Smooth muscle cell (in vitro differentiated cells): ENCODE measurements around the gene EBLN1. TPM values are rescaled to one million over a fixed set of nuclear protein-coding genes. Genes with fewer than 3 reads are reported as not detected.
"Not testable (repeated sequence)": the region's sequence is repeated elsewhere in the genome, so short reads cannot be mapped to it uniquely, and the experiment has no call there.

Experiments used
- DNase-seq: peaks from one replicate; lab custom pipeline; 2025; ENCODE audit not compliant: unreplicated experiment; lab: John Stamatoyannopoulos, UW
- H2AFZ ChIP-seq: fragments of 200-600 bp; sonication (generic); 2 replicates; pipeline ENCODE4 v1.6.0; 2016; ENCODE audit warnings: antibody characterized with exemption, low read depth, mild to moderate bottlenecking
- H3F3A ChIP-seq: fragments of 200-600 bp; sonication (generic); 2 replicates; pipeline ENCODE4 v1.6.0; 2017; ENCODE audit warnings: antibody characterized with exemption, low read depth
- H3K27ac ChIP-seq: fragments of 200-600 bp; sonication (generic); 2 replicates; pipeline ENCODE4 v1.5.1; 2016; ENCODE audit warnings: low read depth, mild to moderate bottlenecking
- H3K27me3 ChIP-seq: fragments of 200-600 bp; sonication (generic); 2 replicates; pipeline ENCODE4 v1.6.1; 2016; ENCODE audit warnings: low read depth, mild to moderate bottlenecking
- H3K36me3 ChIP-seq: fragments of 200-600 bp; sonication (generic); 2 replicates; pipeline ENCODE4 v1.5.1; 2016; ENCODE audit warnings: low read depth
- H3K4me1 ChIP-seq: fragments of 200-600 bp; sonication (generic); 2 replicates; pipeline ENCODE4 v1.5.1; 2016; ENCODE audit warnings: low read depth
- H3K4me2 ChIP-seq: fragments of 200-600 bp; sonication (generic); 2 replicates; pipeline ENCODE4 v1.6.0; 2016; ENCODE audit warnings: mild to moderate bottlenecking
- H3K4me3 ChIP-seq: fragments of 200-600 bp; sonication (generic); 2 replicates; pipeline ENCODE4 v1.5.1; 2016; ENCODE audit warnings: mild to moderate bottlenecking
- H3K79me2 ChIP-seq: fragments of 200-600 bp; sonication (generic); 2 replicates; pipeline ENCODE4 v1.6.0; 2016; ENCODE audit warnings: low read depth, mild to moderate bottlenecking
- H3K9ac ChIP-seq: fragments of 200-600 bp; sonication (generic); 2 replicates; pipeline ENCODE4 v1.6.0; 2016; ENCODE audit warnings: low read depth
- H3K9me3 ChIP-seq: fragments of 200-600 bp; sonication (generic); replicated peaks from 2 replicates; pipeline ENCODE4 v1.5.1; 2016; ENCODE audit warnings: low read depth
- H4K20me1 ChIP-seq: fragments of 200-600 bp; sonication (generic); 2 replicates; pipeline ENCODE4 v1.6.0; 2016; ENCODE audit warnings: low read depth
- CTCF ChIP-seq: fragments of 200-600 bp; sonication (generic); IDR thresholded peaks from 2 replicates; pipeline ENCODE4 v1.5.1; 2017; ENCODE audit warnings: borderline replicate concordance, mild to moderate bottlenecking, antibody characterized with exemption; ENCODE audit not compliant: insufficient read depth, poor library complexity, severe bottlenecking
- WGBS: methylation state at CpG from one replicate; pipeline ENCODE4 v1.1.7; 2016; ENCODE audit warnings: low lambda C conversion rate; 5-methylcytosine and 5-hydroxymethylcytosine counted together
- polyA plus RNA-seq: library from polyadenylated mRNA; unstranded; fragments of >200 nt; fragmentation: Nextera tagmentation; extraction: Ambion mirVana; gene quantifications from 2 replicates; pipeline ENCODE4 v1.2.1, GENCODE V29; 2016
- total RNA-seq: library from RNA; depleted of rRNA; stranded (reverse); fragments of >200 nt; gene quantifications from 2 replicates; pipeline ENCODE4 v1.2.3, GENCODE V29; 2014

Gene EBLN1
- total and polyA plus RNA-seq, 2 experiments from 2014 or later: not detected

- Histone ChIP-seq H3F3A (peaks cover 5% of the 10 kb centered on the region), H3K79me2 (no peaks in the 10 kb centered on the region), H3K4me1 (no peaks in the 10 kb centered on the region), H4K20me1 (no peaks in the 10 kb centered on the region), H3K4me3 (no peak overlapping the region), H3K9me3 (no peaks in the 10 kb centered on the region), H2AFZ (no peak overlapping the region), H3K27ac (no peak overlapping the region), H3K4me2 (no peak overlapping the region), H3K27me3 (no peaks in the 10 kb centered on the region), H3K36me3 (no peaks in the 10 kb centered on the region), H3K9ac (no peak overlapping the region)
- WGBS: 96% methylated on average over 2 of the region's 2 CpGs
- DNase-seq: no peak
- TF ChIP-seq CTCF: no peak
These were observed 8.8 kb upstream of the EBLN1 start for GRCh38 chr10:22226599-22226998.

GRCh38 chr10:22222236-22223190 is 4.7 kb upstream of the EBLN1 start:
- no peak overlapping the region for H3K27ac ChIP-seq
- H3K9me3 ChIP-seq: no peaks in the 10 kb centered on the region
- WGBS: 92% methylated on average over 5 of the region's 5 CpGs
- no peak overlapping the region for H2AFZ ChIP-seq
- no peaks in the 10 kb centered on the region for H4K20me1 ChIP-seq
- H3K27me3 ChIP-seq: no peaks in the 10 kb centered on the region
- TF ChIP-seq CTCF: no peak
- no peak overlapping the region for H3K4me2 ChIP-seq
- no peaks in the 10 kb centered on the region for H3F3A ChIP-seq
- no peak overlapping the region for H3K4me3 ChIP-seq
- H3K4me1 ChIP-seq: peaks cover 10% of the 10 kb centered on the region
- H3K36me3 ChIP-seq: no peaks in the 10 kb centered on the region
- DNase-seq: no peak
- no peak overlapping the region for H3K9ac ChIP-seq
- no peaks in the 10 kb centered on the region for H3K79me2 ChIP-seq

GRCh38 chr10:22219308-22219707 is 1.5 kb upstream of the EBLN1 start:
- H3K27ac ChIP-seq: no peak overlapping the region
- H3K4me1 ChIP-seq: peaks cover 10% of the 10 kb centered on the region
- no peak overlapping the region for H3K4me2 ChIP-seq
- H3F3A ChIP-seq: no peaks in the 10 kb centered on the region
- H4K20me1 ChIP-seq: no peaks in the 10 kb centered on the region
- DNase-seq: no peak
- H3K36me3 ChIP-seq: no peaks in the 10 kb centered on the region
- WGBS: 43% methylated on average over 1 of the region's 1 CpG
- no peak overlapping the region for H3K4me3 ChIP-seq
- no peak overlapping the region for H3K9ac ChIP-seq
- no peak for TF ChIP-seq CTCF
- no peak overlapping the region for H2AFZ ChIP-seq
- H3K9me3 ChIP-seq: no peaks in the 10 kb centered on the region
- H3K27me3 ChIP-seq: no peaks in the 10 kb centered on the region
- H3K79me2 ChIP-seq: no peaks in the 10 kb centered on the region

- Histone ChIP-seq H3F3A (no peaks in the 10 kb centered on the region), H3K4me3 (no peak overlapping the region), H4K20me1 (no peaks in the 10 kb centered on the region), H3K9ac (no peak overlapping the region), H3K36me3 (no peaks in the 10 kb centered on the region), H3K27me3 (no peaks in the 10 kb centered on the region), H3K9me3 (no peaks in the 10 kb centered on the region), H3K27ac (no peak overlapping the region), H3K79me2 (no peaks in the 10 kb centered on the region), H3K4me1 (peaks cover 10% of the 10 kb centered on the region), H3K4me2 (no peak overlapping the region), H2AFZ (no peak overlapping the region)
- WGBS: 81% methylated on average over 2 of the region's 2 CpGs
- no peak for DNase-seq
- TF ChIP-seq CTCF: no peak
These were observed 633 bp upstream of the EBLN1 start for GRCh38 chr10:22218448-22218847.

- not testable (repeated sequence) for H3K27me3 ChIP-seq, H3K36me3 ChIP-seq, H3K9ac ChIP-seq, H3K4me2 ChIP-seq, H2AFZ ChIP-seq, DNase-seq, H4K20me1 ChIP-seq, H3K9me3 ChIP-seq, H3K4me1 ChIP-seq, H3F3A ChIP-seq, H3K4me3 ChIP-seq, H3K27ac ChIP-seq, H3K79me2 ChIP-seq
- WGBS: 99% methylated on average over 5 of the region's 5 CpGs
These were observed 731 bp downstream of the EBLN1 start for GRCh38 chr10:22217084-22217483.
